ENCODE results near the gene TTC27. TPM values are rescaled to one million over a fixed set of nuclear protein-coding genes. Genes with fewer than 3 reads are reported as not detected.

The TTC27 gene
- total RNA-seq, 4 donors from 2014 or later: 10.7 to 14.3 (median 12.4) TPM

GRCh38 chr2:32745675-32746074, 117.8 kb downstream of the TTC27 start:
- intact Hi-C loops (cut with DNase I; ENCODE audit: low total_unique reads) (no loop called here), in situ Hi-C loops (cut with MboI; ENCODE audit: low sequenced_read_pairs in 4 of 4) (no loop called here)
- no peak overlapping the region for H3K27ac ChIP-seq

DNA sequence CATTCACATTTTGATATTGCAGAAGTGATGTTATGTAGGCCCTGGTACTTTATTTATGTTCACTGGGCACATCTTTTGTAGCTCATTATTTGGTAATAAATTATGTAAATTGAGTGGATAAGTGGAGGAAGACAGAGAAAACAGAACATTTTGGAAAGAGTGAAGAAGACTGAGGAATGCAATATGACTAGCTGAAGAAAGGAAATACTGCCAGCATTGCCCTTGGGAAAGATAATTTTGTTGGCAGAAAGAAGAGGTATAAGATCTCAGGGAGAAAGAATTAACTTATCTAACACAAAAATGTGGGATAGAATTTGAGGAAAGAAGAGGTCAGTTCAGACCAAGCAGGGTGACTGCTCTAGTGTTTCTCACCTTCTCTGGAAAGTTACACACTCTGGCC, 118.8 kb downstream of the TTC27 start:
- Histone ChIP-seq H3K4me3 (no peak overlapping the region), H3K36me3 (no peaks in the 10 kb centered on the region), H3K27ac (no peak overlapping the region), H3K4me1 (peaks cover 6 to 23% of the 10 kb centered on the region in 2 donors), H3K27me3 (no peaks in the 10 kb centered on the region), H3K9me3 (no peaks in the 10 kb centered on the region)
- intact Hi-C loops (cut with DNase I; ENCODE audit: low total_unique reads) (no loop called here), in situ Hi-C loops (cut with MboI; ENCODE audit: low sequenced_read_pairs in 4 of 4) (no loop called here)
- no peak for ATAC-seq
- DNase-seq: no peak
- no peak for TF ChIP-seq POLR2A (IDR thresholded peaks at IDR 0.05)
- TF ChIP-seq, protein P1, sequence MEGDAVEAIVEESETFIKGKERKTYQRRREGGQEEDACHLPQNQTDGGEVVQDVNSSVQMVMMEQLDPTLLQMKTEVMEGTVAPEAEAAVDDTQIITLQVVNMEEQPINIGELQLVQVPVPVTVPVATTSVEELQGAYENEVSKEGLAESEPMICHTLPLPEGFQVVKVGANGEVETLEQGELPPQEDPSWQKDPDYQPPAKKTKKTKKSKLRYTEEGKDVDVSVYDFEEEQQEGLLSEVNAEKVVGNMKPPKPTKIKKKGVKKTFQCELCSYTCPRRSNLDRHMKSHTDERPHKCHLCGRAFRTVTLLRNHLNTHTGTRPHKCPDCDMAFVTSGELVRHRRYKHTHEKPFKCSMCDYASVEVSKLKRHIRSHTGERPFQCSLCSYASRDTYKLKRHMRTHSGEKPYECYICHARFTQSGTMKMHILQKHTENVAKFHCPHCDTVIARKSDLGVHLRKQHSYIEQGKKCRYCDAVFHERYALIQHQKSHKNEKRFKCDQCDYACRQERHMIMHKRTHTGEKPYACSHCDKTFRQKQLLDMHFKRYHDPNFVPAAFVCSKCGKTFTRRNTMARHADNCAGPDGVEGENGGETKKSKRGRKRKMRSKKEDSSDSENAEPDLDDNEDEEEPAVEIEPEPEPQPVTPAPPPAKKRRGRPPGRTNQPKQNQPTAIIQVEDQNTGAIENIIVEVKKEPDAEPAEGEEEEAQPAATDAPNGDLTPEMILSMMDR (IDR thresholded peaks at IDR 0.05 in 4 of 5, conservative IDR thresholded peaks at IDR 0.05 in 1 of 5): no peak

More at GRCh38 chr2:32745675-32746074, 117.8 kb downstream of the TTC27 start:
- Histone ChIP-seq H3K4me3 (no peak overlapping the region), H3K9me3 (no peaks in the 10 kb centered on the region), H3K27me3 (no peaks in the 10 kb centered on the region), H3K36me3 (no peaks in the 10 kb centered on the region), H3K4me1 (peaks cover 6 to 23% of the 10 kb centered on the region in 2 donors)
- ATAC-seq: no peak
- TF ChIP-seq, protein P1 (IDR thresholded peaks at IDR 0.05 in 4 of 5, conservative IDR thresholded peaks at IDR 0.05 in 1 of 5): no peak
- no peak for TF ChIP-seq POLR2A (IDR thresholded peaks at IDR 0.05)
- DNase-seq: no peak

- TF ChIP-seq, protein P1 (IDR thresholded peaks at IDR 0.05 in 4 of 5, conservative IDR thresholded peaks at IDR 0.05 in 1 of 5): no peak
- TF ChIP-seq POLR2A (IDR thresholded peaks at IDR 0.05): no peak
- in situ Hi-C loops (cut with MboI; ENCODE audit: low sequenced_read_pairs in 4 of 4): no loop called here
- no peak for DNase-seq
- Histone ChIP-seq H3K27me3 (no peaks in the 10 kb centered on the region), H3K4me3 (no peak overlapping the region), H3K27ac (no peak overlapping the region), H3K9me3 (no peaks in the 10 kb centered on the region), H3K4me1 (peaks cover 6 to 23% of the 10 kb centered on the region in 2 donors), H3K36me3 (no peaks in the 10 kb centered on the region)
- intact Hi-C loops (cut with DNase I; ENCODE audit: low total_unique reads): no loop called here
- ATAC-seq: no peak
Measured at GRCh38 chr2:32748158-32748557, 120.3 kb downstream of the TTC27 start.

- Histone ChIP-seq H3K27ac (no peak overlapping the region), H3K4me1 (peaks cover under 1 to 4% of the 10 kb centered on the region in 2 donors), H3K9me3 (no peaks in the 10 kb centered on the region), H3K27me3 (no peaks in the 10 kb centered on the region), H3K4me3 (no peak overlapping the region), H3K36me3 (no peaks in the 10 kb centered on the region)
- intact Hi-C loops (cut with DNase I; ENCODE audit: low total_unique reads) (no loop called here), in situ Hi-C loops (cut with MboI; ENCODE audit: low sequenced_read_pairs in 4 of 4) (loop anchor here in 1 of 4 donors (25.0 kb wide), 1 partner anchor 836 kb away; the partner anchor contains the start of gene FAM98A)
- DNase-seq (no peak), ATAC-seq (no peak)
- TF ChIP-seq, protein P1 (IDR thresholded peaks at IDR 0.05 in 4 of 5, conservative IDR thresholded peaks at IDR 0.05 in 1 of 5): no peak
- no peak for TF ChIP-seq POLR2A (IDR thresholded peaks at IDR 0.05)
Measured at GRCh38 chr2:32750880-32751279, 123.0 kb downstream of the TTC27 start.

DNA sequence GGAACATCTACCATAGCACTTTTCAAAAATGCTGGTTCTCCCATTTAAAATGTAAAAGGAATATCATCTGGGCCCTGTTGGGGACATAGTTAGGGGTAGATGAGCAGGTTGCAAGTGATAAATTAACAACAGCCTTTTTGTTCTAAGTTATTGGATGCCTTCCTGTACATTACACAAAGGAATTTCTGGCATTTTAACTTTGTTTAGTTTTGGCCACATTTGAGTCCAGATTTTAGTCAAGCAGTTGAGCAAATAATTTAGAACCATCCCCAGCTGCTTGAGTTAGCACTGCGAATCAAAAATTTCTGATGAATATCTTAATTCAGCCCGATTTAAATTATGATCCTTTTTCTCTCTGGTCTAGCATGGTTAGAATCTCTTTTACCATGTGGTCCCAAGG, 124.4 kb downstream of the TTC27 start:
- ATAC-seq: no peak
- no peak for TF ChIP-seq POLR2A (IDR thresholded peaks at IDR 0.05)
- TF ChIP-seq, protein P1 (IDR thresholded peaks at IDR 0.05 in 4 of 5, conservative IDR thresholded peaks at IDR 0.05 in 1 of 5): no peak
- intact Hi-C loops (cut with DNase I; ENCODE audit: low total_unique reads): no loop called here
- Histone ChIP-seq H3K9me3 (no peaks in the 10 kb centered on the region), H3K27ac (no peak overlapping the region), H3K4me1 (no peaks in the 10 kb centered on the region), H3K36me3 (no peaks in the 10 kb centered on the region), H3K4me3 (no peak overlapping the region), H3K27me3 (no peaks in the 10 kb centered on the region)
- no peak for DNase-seq
- in situ Hi-C loops (cut with MboI; ENCODE audit: low sequenced_read_pairs in 4 of 4): loop anchor here in 1 of 4 donors (25.0 kb wide), 1 partner anchor 835 kb away; the partner anchor contains the start of gene FAM98A

All from gastrocnemius medialis (tissue), 4 donors.